Left lobe of liver (tissue), 2 donors: ENCODE data around the gene ZNF200. TPM values are rescaled to one million over a fixed set of nuclear protein-coding genes. Genes with fewer than 3 reads are reported as not detected.
"Not testable (repeated sequence)": the region's sequence is repeated elsewhere in the genome, so short reads cannot be mapped to it uniquely, and the experiment has no call there.

Experiments
- ATAC-seq: fragments of 200-7000 bp; cut with Tn5 transposase; one replicate; pipeline ENCODE4 v1.9.1; 2020; ENCODE audit warnings: mild to moderate bottlenecking, moderate library complexity
- DNase-seq: peaks from one replicate; pipeline ENCODE4 v3.0.0-alpha.2; 2020; ENCODE audit warnings: low spot score
- total RNA-seq: library from RNA; stranded (reverse); gene quantifications from one replicate; pipeline ENCODE4 v1.2.1, GENCODE V29; 2021
- donor health status: DM: no; HTN: no; CAD: no; lungs with moderate emphysema.
- donor health status: DM: no; HTN: yes; CAD: no.

ZNF200 gene
- total RNA-seq, 1 donor from 2014 or later: 2.2 TPM

DNA sequence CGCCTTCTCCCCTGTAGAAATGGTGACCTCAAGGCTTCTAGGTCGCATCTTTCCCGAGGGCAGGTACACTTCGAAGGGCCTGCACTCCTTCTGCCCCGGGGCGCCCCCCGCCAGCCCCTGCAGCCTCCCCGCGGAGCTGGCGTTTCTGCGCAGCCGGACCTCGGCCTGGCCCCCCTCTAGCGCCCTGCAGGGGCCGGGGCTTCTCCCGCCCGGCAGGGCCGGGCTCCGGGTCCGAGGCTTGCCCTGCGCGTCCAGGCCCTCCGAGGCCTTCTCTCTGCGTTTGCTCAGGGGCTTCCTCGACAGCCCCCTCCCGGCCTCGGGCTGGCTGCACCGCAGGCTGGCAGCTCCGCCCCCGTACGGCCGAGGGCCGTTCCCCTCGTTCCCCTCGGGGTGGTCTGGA lies 19.4 kb upstream of the ZNF200 start:
- ATAC-seq (no peak), DNase-seq (no peak)

DNA sequence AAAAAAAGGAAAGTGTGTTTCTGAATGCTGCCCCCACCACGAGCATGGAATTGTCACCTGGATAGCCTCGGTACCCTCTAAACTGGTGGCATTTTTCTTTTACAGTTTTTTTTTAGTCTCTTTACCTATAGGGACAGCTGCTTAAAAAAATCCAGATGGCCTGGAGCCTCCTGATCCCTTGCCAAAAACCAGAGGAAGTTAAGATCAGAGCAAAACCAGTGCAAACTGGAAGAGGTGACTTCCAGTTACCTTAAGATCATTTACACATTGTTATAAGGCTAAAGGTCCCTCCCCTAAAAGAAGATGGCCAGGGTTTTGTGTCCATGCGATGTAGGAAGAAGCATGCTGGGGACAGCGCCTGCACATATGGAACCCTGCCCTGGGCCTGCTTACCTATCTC lies 18.0 kb upstream of the ZNF200 start:
- DNase-seq (no peak), ATAC-seq (no peak)

DNA sequence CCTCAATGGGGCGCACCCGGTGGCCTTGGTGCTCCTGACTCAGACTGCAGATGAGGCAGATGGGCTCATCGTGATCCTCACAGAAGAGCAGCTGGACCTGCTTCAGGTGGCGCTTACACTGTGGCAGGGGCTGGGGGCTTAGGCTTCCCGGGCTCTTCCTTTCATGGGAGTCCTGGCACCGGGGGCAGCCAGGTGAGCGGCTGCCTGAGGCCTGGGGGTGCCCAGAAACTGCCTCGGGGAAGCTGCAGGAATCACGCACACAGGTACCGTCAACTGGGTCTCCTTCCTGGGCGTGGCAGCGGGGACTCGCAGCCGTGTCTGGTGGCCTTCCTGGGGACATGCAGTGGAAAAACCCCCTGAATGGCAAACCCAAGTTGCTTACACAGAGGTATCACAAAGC lies 14.5 kb upstream of the ZNF200 start:
- DNase-seq (peak; percentile 30), ATAC-seq (no peak)

DNA sequence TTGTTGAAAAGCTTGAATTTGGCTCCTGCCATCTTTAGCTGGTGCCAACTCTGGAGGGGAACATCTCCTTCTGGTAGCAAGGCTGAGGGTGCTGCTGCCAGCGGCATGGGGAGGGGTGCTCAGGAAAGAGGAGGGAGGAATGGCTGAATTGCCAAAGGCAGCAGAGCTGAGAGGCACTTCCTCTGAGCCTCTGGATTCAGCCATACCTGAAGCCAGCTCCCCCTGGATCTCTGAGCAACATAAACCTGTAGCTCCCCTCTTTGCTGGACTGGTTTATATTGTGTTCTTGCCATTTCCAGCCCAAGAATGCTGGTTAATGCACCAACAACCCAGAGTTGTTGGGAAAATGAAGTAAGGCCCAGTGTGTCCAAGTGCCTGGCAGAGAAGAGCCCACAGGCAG lies 14.1 kb upstream of the ZNF200 start:
- ATAC-seq: no peak
- DNase-seq: no peak

DNA sequence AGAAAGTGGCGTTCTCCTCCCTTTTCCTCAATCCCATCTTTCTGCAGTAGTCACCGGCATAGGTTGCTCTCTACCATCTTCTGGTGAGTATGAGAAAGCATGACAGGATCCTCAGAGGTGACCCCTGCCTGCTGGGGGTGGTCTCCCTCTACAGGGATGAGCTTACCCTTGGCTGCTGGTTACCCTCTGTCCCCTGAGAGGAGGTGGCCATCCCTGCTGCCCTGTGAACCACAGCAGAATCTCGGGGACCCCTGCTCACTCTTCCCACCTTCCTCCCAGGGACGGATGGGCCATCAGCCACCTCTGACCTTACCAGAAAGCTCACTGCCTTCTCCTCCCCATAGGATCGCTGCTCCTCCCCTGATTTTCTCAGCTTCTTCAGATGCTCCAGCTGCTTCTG lies 13.6 kb upstream of the ZNF200 start:
- DNase-seq: no peak
- no peak for ATAC-seq

DNA sequence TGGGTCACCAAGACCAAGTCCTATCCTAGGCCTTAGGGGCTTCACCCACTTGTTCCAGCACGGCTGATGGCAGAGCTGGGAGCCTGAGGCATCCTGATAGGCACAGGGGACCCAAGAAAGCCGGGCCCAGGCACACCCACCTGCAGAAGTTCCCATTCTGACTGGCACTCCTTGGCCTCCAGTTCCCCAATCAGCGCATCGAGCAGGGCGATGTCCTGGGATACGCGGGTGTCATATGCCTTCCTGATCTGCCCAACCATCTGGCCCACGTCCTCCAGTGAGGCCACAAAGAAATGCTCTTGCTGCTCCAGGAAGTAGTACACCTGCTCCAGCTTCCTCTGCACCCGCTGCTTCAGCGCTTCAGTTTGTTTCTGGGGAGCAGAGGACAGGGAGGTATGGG lies 11.9 kb upstream of the ZNF200 start:
- ATAC-seq: no peak
- no peak for DNase-seq

DNA sequence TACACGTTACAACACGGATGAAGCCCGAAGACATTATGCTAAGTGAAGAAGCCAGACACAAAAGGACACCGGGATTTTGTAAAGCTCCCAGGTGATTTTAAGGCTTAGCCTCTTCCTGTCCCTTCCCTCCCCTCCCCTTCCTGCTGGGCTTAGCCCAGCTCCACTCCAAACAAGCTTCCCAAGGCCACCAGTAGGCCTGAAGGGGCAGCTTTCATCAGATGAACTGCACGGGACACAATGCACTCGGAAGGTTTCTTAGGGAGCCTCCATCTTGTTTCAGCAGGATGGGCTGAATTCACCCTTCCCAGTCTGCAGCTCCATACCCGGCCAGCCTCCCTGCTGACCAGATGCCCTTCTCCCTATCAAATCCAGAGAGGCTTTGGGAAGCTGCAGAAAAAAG lies 11.0 kb upstream of the ZNF200 start:
- ATAC-seq (no peak), DNase-seq (no peak)

DNA sequence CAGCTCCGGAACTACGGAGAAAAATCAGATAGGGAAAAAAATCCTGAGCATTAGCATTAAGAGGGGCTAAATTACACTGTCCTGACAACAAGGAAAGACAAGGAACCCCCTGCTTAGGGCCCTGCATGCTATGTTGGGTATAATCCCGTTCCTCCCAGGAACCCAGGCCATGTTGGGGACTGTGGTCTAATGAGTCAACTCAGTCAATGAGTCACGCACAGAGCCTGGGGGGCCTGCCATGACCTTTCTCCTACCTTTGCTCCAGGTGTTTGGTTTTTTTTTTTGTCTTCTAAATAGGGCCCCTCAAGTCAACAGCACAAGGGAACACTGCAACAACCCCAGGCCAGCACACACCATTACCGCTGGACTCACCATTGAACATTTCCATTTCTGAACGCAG lies 8.9 kb upstream of the ZNF200 start:
- ATAC-seq (no peak), DNase-seq (no peak)

DNA sequence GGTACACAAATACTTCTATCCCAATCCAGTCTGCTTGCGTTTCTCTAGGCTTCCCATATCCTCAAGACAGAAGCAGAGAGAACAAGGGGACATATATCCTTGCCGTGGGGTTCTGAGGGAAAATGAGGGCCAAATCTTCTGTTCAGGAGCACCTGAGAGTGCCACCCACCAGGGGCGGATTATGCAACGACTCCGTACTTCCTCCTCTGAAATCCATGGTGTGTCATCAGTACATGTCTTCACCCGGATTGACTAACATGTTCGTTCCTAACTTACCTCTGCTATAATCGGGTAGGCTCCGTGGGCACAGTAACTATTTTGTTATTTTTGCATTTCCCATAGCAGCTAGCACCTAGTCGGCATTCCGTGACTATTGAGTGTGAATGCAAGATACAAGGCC lies 7.8 kb upstream of the ZNF200 start:
- DNase-seq (no peak), ATAC-seq (no peak)

DNA sequence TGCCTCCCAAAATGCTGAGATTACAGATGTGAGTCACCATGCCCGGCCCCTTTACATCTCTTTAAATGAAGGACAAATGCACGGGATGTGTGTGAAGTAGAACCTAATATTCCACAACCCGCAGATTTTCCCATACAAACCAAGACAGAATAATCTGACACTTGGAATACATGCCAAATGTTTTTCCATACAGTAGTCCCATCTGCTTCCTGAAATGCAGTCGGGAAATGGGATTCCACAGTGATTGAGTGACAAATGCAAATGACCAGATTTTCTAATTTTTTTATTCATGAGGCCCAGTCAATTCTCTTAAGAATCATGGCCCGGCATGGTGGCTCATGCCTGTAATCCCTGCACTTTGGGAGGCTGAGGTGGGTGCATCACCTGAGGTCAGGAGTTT lies 6.8 kb upstream of the ZNF200 start:
- DNase-seq (no peak), ATAC-seq (no peak)

DNA sequence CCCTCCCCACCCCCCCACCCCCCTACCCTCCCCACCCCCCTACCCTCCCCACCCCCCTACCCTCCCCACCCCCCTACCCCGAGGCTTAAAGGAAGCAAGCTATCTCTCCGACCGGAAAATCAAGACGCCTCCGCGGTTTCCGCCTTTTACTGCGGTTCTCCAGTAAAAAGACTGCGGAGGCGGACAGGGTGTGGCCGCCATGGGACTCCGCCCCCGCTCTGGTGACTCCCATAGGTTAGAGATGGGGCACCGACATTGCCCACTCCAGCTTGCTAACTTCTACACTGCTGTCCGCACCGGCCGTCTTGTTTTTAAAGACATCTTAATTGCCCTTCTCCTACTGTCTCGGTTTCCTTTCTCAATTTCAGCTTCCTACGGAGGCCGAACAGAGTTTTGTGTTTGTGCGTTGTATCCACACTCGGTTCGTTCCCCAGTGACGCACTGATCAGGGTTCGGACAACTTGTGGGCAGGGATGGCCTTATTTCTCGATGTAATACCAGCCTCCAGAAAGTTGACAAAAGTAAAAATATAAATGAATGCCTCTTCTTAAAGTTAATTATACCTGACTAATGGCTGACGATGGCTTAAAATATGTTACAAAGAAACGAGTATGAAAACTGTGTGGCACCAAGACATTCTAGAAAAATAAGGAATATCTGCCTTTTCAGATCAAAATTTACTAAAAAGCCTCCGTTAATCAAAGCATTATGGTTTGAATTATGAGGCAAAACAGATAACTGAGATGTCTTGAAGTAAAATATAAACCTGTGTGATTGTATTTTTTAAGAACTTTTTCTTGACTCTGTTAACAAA lies 1.1 kb upstream of the ZNF200 start:
- ATAC-seq: no peak
- DNase-seq: no peak

DNA sequence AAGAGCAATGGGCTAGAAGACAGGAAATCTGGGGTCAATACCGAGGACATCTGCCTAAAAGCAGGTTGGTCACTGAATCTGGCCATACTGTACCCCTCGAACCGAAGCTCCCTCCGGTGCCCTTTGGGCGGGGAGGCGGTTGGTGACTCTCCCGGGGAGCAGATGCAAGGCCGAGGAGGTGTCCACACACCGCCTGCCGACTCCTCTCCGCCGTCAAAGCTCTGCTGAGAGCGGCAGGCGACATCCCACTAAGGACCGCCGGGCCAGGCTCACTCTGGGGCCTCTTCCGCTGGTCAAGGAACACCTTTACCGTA lies 458 bp downstream of the ZNF200 start:
- DNase-seq: no peak
- ATAC-seq: no peak

DNA sequence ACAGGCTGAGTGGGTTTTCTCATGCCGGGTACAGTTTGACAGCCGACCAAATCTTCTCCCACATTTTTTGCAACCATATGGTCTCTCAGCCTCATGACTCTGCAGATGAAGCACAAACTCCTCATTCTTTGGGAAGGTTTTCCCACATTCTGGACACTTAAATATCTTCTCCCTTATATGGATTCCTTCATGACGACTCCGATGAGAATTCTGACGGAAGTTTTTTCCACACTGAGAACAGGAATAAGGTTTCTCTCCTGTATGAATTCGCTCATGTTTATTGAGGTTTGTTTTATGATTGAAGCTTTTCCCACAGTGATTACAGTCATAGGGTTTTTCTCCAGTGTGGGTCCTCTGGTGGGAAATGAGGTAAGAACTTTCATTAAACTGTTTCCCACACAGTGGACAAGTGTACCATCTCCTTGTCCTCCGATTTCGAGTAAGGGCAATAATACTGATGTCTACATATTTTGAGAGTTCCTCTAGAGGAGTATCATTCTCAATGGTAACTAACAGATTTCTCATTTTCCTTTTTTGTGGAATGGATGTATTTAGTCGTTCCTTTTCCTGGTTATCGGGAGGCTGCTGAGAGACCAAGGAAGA lies 10.9 kb downstream of the ZNF200 start:
- ATAC-seq: no peak
- no peak for DNase-seq

DNA sequence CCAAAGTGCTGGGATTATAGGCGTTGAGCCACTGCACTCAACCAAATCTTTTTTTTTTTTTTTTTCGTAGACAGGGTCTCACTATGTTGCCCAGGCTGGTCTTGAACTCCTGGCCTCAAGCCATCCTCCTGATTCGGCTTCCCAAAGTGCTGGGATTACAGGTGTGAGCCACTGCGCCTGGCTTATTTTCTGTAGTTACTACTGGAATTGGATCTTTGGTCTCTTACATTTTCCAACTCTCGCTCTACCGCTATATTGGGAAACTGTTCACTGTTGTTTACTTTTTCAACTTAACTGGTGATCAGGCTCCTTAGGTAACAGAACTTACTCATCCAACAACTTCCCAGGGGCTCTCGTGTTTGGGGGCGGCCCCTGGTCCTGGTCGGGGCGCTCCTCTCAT lies 14.1 kb downstream of the ZNF200 start:
- ATAC-seq (no peak), DNase-seq (no peak)

DNA sequence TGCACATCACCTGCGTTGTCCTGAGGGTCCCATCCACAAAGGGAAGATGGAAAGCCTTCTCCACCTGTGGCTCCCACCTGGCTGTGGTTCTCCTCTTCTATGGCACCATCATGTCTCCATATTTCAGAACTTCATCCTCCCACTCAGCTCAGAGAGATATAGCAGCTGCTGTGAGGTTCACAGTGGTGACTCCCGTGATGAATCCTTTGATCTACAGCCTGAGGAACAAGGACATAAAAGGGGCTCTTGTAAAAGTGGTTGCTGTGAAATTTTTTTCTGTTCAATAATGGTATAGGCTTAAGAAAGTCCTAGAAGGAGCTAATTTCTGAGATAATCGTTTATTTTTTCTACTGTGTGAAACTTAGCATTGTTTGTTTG lies 18.7 kb downstream of the ZNF200 start:
- ATAC-seq (no peak), DNase-seq (no peak)

DNA sequence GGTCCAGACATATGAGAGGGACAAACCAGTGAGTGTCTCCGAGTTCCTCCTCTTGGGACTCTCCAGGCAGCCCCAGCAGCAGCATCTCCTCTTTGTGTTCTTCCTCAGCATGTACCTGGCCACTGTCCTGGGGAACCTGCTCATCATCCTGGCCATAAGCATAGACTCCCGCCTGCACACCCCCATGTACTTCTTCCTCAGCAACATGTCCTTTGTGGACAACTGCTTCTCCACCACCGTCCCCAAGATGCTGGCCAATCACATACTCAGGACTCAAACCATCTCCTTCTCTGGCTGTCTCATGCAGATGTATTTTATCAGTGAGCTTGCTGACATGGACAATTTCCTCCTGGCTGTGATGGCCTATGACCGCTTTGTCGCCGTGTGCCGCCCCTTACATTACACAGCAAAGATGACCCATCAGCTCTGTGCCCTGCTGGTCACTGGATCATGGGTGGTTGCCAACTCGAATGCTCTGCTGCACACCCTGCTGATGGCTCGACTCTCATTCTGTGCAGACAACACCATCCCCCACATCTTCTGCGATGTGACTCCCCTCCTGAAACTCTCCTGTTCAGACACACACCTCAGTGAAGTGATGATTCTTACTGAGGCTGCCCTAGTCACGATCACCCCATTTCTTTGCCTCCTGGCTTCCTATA lies 19.2 kb downstream of the ZNF200 start:
- no peak for ATAC-seq
- DNase-seq: no peak

DNA sequence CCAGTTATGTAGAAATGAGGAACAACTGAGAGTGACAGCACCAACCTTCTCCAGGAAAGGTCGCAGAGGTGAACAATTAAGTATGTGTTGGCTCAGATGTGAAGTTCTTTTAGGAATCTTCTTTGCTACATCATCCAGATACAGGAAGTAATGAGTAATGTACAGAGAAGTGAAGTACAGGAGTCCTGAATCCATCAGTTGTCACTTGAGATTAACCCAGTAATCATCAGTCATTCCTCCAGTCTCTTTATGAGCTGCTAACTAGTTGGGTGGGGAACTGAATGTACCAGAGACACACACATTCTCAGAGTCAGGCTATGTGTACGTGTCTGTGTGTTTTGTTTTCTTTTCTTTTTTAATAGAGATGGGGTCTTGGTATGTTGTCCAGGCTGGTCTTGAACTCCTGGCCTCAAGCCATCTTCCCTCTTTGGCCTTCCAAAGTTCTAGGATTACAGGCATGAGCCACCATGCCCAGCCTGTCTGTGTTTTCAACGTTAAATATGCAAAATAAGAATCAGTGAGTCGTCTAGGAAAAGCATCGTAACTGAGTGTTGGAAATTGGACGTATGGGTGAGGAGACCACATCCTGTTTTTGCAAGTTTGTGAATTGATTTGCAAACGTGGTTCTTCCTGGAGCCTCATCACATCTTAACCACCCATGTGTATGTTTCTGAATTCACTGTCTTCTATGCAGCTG lies 19.9 kb downstream of the ZNF200 start:
- ATAC-seq (no peak), DNase-seq (no peak)

DNA sequence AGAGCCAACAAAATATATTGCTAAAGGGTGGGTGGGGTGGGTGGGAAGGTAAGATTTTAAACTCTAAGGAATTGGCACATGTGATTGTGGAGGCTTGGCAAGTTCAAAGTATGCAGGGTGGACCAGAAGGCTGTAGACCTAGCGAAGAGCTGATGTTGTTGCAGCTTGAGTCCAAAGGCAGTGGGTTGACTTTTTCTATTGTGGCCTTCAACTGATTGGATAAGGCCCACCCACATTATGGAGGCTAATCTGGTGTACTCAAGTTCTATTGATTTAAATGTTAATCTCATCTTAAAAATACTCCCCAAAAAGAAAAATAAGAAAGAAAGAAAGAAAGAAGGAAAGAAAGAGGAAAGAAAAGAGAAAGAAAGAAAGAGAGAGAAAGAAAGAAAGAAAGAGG lies 22.4 kb downstream of the ZNF200 start:
- DNase-seq (no peak), ATAC-seq (no peak)

DNA sequence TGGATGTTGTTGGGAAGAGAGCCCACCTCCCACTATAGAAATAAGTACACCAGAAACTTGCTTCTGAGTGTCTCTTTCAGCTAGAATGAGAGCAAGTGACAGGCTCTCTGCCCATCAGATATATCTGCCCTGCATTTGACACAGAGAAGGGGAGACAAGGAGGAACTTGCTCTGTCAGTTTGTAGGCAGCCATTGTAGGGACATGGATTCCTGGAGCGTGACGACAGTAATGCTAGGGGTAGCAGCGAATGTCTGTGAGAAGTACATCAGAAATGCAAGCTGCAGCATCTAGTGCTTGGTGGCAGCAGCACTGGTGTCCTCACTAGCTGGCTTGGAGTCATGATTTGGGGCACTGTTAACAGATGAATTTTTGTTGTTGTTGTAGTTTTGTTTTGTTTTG lies 23.0 kb downstream of the ZNF200 start:
- ATAC-seq (no peak), DNase-seq (no peak)

DNA sequence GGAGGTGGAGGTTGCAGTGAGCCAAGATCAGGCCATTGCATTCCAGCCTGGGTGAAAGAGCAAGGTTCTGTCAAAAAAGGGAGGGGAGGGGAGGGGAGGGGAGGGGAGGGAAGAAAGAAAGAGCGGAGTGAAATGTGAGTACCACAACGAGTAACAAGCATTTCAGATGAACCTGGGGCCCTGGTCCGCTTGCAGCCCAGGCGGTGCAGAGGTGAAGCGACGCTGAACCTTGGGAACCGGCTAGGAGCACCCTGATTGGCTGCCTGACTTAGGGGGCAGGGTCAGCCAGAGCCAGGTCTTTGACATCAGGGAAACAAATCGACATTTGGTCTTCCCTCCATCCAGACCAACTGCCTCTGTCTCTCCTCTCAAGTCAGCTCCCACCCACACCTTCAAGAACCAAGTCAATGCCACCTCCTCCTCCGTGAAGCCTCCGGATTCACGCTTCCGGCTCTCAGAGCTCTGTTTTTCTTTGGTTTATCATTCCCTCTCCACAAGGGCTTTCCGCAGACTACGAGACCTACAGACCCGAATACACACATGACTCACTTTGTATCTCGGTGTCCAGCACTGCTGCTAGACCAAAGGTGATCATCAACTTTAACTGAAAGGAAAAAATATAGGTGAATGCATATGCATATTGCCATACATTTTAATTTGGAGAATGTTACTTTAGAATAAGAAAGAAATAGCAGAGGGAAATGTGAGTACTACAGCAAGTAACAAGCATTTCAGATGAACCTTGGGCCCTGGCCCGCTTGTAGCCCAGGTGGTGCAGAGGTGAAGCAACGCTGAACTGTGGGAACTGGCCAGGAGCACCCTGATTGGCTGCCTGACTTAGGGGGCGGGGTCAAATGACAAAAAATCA lies 27.6 kb downstream of the ZNF200 start:
- ATAC-seq (no peak), DNase-seq (no peak)

DNA sequence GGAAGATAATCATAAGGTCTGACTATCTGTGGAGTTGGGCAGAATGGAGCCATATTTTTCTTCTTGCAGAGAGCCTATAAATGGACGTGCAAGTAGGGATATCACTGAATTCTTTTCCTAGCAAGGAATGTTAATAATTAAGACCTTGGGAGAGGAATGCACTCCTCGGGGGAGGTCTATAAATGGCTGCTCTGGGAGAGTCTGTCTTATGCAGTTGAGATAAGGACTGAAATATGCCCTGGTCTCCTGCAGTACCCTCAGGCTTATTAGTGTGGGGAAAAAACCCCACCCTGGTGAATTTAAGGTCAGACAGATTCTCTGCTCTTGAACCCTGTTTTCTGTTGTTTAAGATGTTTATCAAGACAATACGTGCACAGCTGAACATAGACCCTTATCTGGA lies 29.0 kb downstream of the ZNF200 start:
- not testable (repeated sequence) for ATAC-seq, DNase-seq
